ENCODE data around the gene P3H3.
"Not testable (repeated sequence)": the region's sequence is repeated elsewhere in the genome, so short reads cannot be mapped to it uniquely, and the experiment has no call there.

Gene P3H3

DNA sequence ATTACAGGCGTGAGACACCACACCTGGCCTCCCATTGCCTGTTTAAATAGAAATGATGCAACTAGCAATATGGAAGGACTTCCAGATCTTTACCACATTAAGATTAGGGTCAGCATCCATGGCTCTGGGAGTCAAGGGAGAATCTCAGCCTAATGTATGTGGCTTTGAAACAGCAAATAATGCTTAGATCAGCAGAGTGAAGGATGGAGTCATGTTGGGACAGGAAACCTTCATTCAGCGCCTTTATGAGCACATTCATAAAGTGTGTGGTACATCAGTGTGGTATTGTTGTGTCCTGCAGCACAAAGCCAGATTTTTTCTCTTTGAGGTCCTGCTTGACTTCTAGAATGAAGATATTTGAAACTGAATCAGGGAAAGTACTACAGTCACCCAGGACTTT, 60.2 kb downstream of the P3H3 start:
- no peak overlapping the region for H3K4me3 ChIP-seq (ENCODE audit: low read depth, low read length)

DNA sequence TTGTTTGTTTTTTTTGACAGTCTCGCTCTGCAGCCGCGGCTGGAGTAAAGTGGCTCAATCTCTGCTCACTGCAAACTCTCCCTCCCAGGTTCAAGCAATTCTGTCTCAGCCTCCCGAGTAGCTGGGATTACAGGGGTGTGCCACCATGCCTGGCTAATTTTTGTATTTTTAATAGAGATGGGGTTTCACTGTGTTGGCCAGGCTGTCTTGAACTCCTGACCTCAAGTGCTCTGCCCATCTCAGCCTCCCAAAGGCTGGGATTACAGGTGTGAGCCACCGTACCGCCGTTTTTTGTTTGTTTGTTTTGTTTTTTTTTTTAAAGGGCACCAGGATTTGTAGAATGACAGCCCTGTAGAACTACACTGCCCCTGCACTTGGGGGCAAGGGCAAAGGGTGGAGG, 60.6 kb downstream of the P3H3 start:
- H3K4me3 ChIP-seq (ENCODE audit: low read depth, low read length) = not testable (repeated sequence)

More for the DNA sequence above, 60.2 kb downstream of the P3H3 start:
- TF ChIP-seq CTCF (IDR thresholded peaks at IDR 0.05; ENCODE audit: low read depth, low read length) = no peak
